ENCODE data around the gene SLC25A43.

Gene SLC25A43

GRCh38 chrX:119465555-119465954 is 66.4 kb downstream of the SLC25A43 start:
- POLR2A ChIA-PET: no interaction called here
- no peak for DNase-seq (ENCODE audit: extremely low spot score)
- no peak for TF ChIP-seq CTCF (IDR thresholded peaks at IDR 0.05; ENCODE audit: control extremely low read depth, extremely low read depth, low read depth, missing control alignments)
- CTCF ChIA-PET: no interaction called here

GRCh38 chrX:119466970-119467369 is 67.8 kb downstream of the SLC25A43 start:
- no peak for TF ChIP-seq CTCF (IDR thresholded peaks at IDR 0.05; ENCODE audit: control extremely low read depth, extremely low read depth, low read depth, missing control alignments)
- DNase-seq (ENCODE audit: extremely low spot score): no peak
- ChIA-PET POLR2A (no interaction called here), CTCF (interaction anchor here (1.6 kb wide), 1 partner anchor 16 kb away, joined by 3 read pairs; no protein-coding TSS in a partner anchor)

- ChIA-PET POLR2A (no interaction called here), CTCF (interaction anchor here (0.7 to 2.8 kb wide), 4 partner anchors 13 to 45 kb away, joined by 3 to 14 read pairs (median 4); no protein-coding TSS in a partner anchor)
- no peak for TF ChIP-seq CTCF (IDR thresholded peaks at IDR 0.05; ENCODE audit: control extremely low read depth, extremely low read depth, low read depth, missing control alignments)
- no peak for DNase-seq (ENCODE audit: extremely low spot score)
Measured at GRCh38 chrX:119467433-119467832, 68.3 kb downstream of the SLC25A43 start.

- ChIA-PET CTCF (interaction anchor here (0.7 to 2.8 kb wide), 4 partner anchors 13 to 44 kb away, joined by 4 to 14 read pairs (median 4); no protein-coding TSS in a partner anchor), POLR2A (interaction anchor here (0.6 to 1.0 kb wide), 3 partner anchors 15 to 324 kb away, joined by 3 read pairs; partner anchors contain the start of gene RPL39)
- no peak for TF ChIP-seq CTCF (IDR thresholded peaks at IDR 0.05; ENCODE audit: control extremely low read depth, extremely low read depth, low read depth, missing control alignments)
- DNase-seq (ENCODE audit: extremely low spot score): peak; percentile 87
Measured at GRCh38 chrX:119467842-119468550, 68.9 kb downstream of the SLC25A43 start, which contains the start of gene SLC25A5. SLC25A5 (plus strand) TSS chrX:119468444; CDS start chrX:119468516, 72 bp downstream.

- DNase-seq (ENCODE audit: extremely low spot score): peak; percentile 79
- ChIA-PET POLR2A (interaction anchor here (1.0 kb wide), 1 partner anchor 14 kb away, joined by 3 read pairs; no protein-coding TSS in a partner anchor), CTCF (interaction anchor here (0.6 to 3.7 kb wide), 10 partner anchors 11 to 323 kb away, joined by 3 to 45 read pairs (median 4); partner anchors contain the start of gene RPL39)
- peak; percentile 78 for TF ChIP-seq CTCF (IDR thresholded peaks at IDR 0.05; ENCODE audit: control extremely low read depth, extremely low read depth, low read depth, missing control alignments)
Measured at GRCh38 chrX:119468551-119469312, 69.6 kb downstream of the SLC25A43 start.

- POLR2A ChIA-PET: no interaction called here
- CTCF ChIA-PET: interaction anchor here (0.6 to 3.7 kb wide), 9 partner anchors 11 to 322 kb away, joined by 3 to 45 read pairs (median 5); partner anchors contain the start of gene RPL39
- TF ChIP-seq CTCF (IDR thresholded peaks at IDR 0.05; ENCODE audit: control extremely low read depth, extremely low read depth, low read depth, missing control alignments): no peak
- no peak for DNase-seq (ENCODE audit: extremely low spot score)
Measured at GRCh38 chrX:119469313-119469635, 70.1 kb downstream of the SLC25A43 start.
